HepG2 (cell line): ENCODE data around the gene SLCO2B1. TPM values are rescaled to one million over a fixed set of nuclear protein-coding genes. Genes with fewer than 3 reads are reported as not detected.

Experiments
- ATAC-seq: fragments of 200-7000 bp; cut with Tn5 transposase; 3 replicates; pipeline ENCODE4 v1.9.1; 2020; ENCODE audit warnings: mild to moderate bottlenecking, moderate library complexity
- BruUV-seq: library from RNA; stranded (reverse); fragments of 400-500 nt; replicated peaks from 2 replicates; lab custom pipeline; 2021; lab: Mats Ljungman, UMichigan
- CTCF ChIA-PET: fragments of 300-600 bp; formaldehyde crosslinking; extraction: SDS; loops from one replicate; lab custom pipeline; 2021; ENCODE audit warnings: low total read pairs, inconsistent platforms, low intra/inter-chr PET ratio; lab: Yijun Ruan, JAX
- POLR2A ChIA-PET: fragments of 350-600 bp; sonication (Branson Sonifier 250); formaldehyde crosslinking; loops from one replicate; lab custom pipeline; 2020; ENCODE audit warnings: antibody characterized with exemption, inconsistent platforms; lab: Yijun Ruan, JAX
- DNase-seq: peaks from one replicate; pipeline ENCODE4 v3.0.0-alpha.2; 2015; ENCODE audit warnings: low spot score
- FAIRE-seq: peaks from 3 replicates; lab custom pipeline; 2011; peaks lifted over from hg19 to GRCh38; lab: Jason Lieb, UNC
- H2AFZ ChIP-seq: one replicate; pipeline ENCODE4 v1.6.1; 2011; ENCODE audit warnings: low read length, inconsistent platforms
- H3K27ac ChIP-seq: fragments of 300-600 bp; 3 replicates; pipeline ENCODE4 v1.8.0; 2011; ENCODE audit warnings: mixed run types, mild to moderate bottlenecking, mixed read lengths, low read length, inconsistent platforms; ENCODE audit not compliant: insufficient read depth; ENCODE audit errors: extremely low read length
- H3K27me3 ChIP-seq, 2 experiments: fragments of 200-600 bp in 1 of 2; 2 replicates in 1 of 2; 3 replicates in 1 of 2; pipeline versions ENCODE4 v1.6.0 to v1.8.0; 2011; ENCODE audit warnings: low read length in 2 of 2, mild to moderate bottlenecking in 2 of 2, moderate library complexity in 2 of 2, inconsistent platforms in 1 of 2; ENCODE audit not compliant: insufficient read depth in 2 of 2, control insufficient read depth in 1 of 2
- H3K36me3 ChIP-seq, 2 experiments: fragments of 200-600 bp in 1 of 2; replicated peaks in 1 of 2; 2 replicates in 1 of 2; 3 replicates in 1 of 2; pipeline versions ENCODE4 v1.5.1 to v1.8.0; 2011; ENCODE audit warnings: low read length in 2 of 2, inconsistent platforms in 1 of 2; ENCODE audit not compliant: insufficient read depth in 2 of 2, control insufficient read depth in 1 of 2
- H3K4me1 ChIP-seq: 2 replicates; pipeline ENCODE4 v1.5.1; 2012; ENCODE audit warnings: low read length, inconsistent platforms; ENCODE audit not compliant: insufficient read depth
- H3K4me2 ChIP-seq: 2 replicates; pipeline ENCODE4 v1.6.0; 2011; ENCODE audit warnings: low read depth, low read length, inconsistent platforms
- H3K4me3 ChIP-seq, 3 experiments: fragments of 200-600 bp in 1 of 3; sonication (generic), shearing (Covaris generic) in 1 of 3; replicated peaks in 1 of 3; 2 replicates each; pipeline ENCODE4 v1.5.1; 2011 to 2016; ENCODE audit warnings: low read length in 3 of 3, inconsistent platforms in 2 of 3, low read depth in 2 of 3, mild to moderate bottlenecking in 2 of 3, control low read depth in 1 of 3, mixed read lengths in 1 of 3; ENCODE audit not compliant: insufficient read depth in 1 of 3
- H3K79me2 ChIP-seq: one replicate; pipeline ENCODE4 v1.6.1; 2011; ENCODE audit warnings: low read length, inconsistent platforms; ENCODE audit not compliant: insufficient read depth
- H3K9ac ChIP-seq: 2 replicates; pipeline ENCODE4 v1.6.0; 2011; ENCODE audit warnings: mild to moderate bottlenecking, low read depth, low read length, inconsistent platforms; ENCODE audit not compliant: insufficient read depth
- H3K9me3 ChIP-seq: 2 replicates; pipeline ENCODE4 v1.5.1; 2012; ENCODE audit warnings: mild to moderate bottlenecking, low read length
- H4K20me1 ChIP-seq: 2 replicates; pipeline ENCODE4 v1.6.0; 2011; ENCODE audit warnings: inconsistent platforms, mild to moderate bottlenecking, low read length, moderate library complexity; ENCODE audit not compliant: insufficient read depth
- ARID3A ChIP-seq: IDR thresholded peaks from 2 replicates; pipeline ENCODE4 v1.6.1; 2012; ENCODE audit warnings: low read depth, low read length, improper control_type of control experiment
- ATF7-NPFF ChIP-seq: sonication (generic); formaldehyde crosslinking; IDR thresholded peaks from 2 replicates; pipeline ENCODE4 v1.8.1; 2023; ENCODE audit warnings: mild to moderate bottlenecking, low read depth, missing genetic modification reagents, moderate library complexity
- BORCS8-MEF2B ChIP-seq: sonication (generic); formaldehyde crosslinking; IDR thresholded peaks from 2 replicates; pipeline ENCODE4 v1.8.0; 2022; ENCODE audit warnings: mild to moderate bottlenecking, missing genetic modification reagents
- CENPX ChIP-seq: sonication (generic); formaldehyde crosslinking; IDR thresholded peaks from 2 replicates; pipeline ENCODE4 v1.9.0; 2021; ENCODE audit warnings: mild to moderate bottlenecking, missing genetic modification reagents, moderate library complexity
- HOXA5 ChIP-seq: sonication (generic); formaldehyde crosslinking; IDR thresholded peaks from 2 replicates; pipeline ENCODE4 v1.4.0; 2020; ENCODE audit warnings: missing genetic modification reagents
- MAX ChIP-seq: IDR thresholded peaks from 2 replicates; pipeline ENCODE4 v1.6.1; 2012; ENCODE audit warnings: inconsistent platforms
- RBM22 ChIP-seq: fragments of 200-400 bp; formaldehyde crosslinking; optimal IDR thresholded peaks from 2 replicates; pipeline ENCODE3; 2017; ENCODE audit warnings: mild to moderate bottlenecking, low read length, moderate library complexity
- RFX1 ChIP-seq: fragments of 450-650 bp; IDR thresholded peaks from 2 replicates; pipeline ENCODE4 v1.6.1; 2017
- SMYD3 ChIP-seq: sonication (generic); formaldehyde crosslinking; IDR thresholded peaks from 2 replicates; pipeline ENCODE4 v1.8.1; 2023; ENCODE audit warnings: mild to moderate bottlenecking, missing genetic modification reagents
- SRSF1 ChIP-seq: fragments of 200-400 bp; formaldehyde crosslinking; optimal IDR thresholded peaks from 2 replicates; pipeline ENCODE3; 2017; ENCODE audit warnings: mild to moderate bottlenecking, low read depth, low read length, moderate library complexity
- TCF7 ChIP-seq: sonication (generic); IDR thresholded peaks from 2 replicates; pipeline ENCODE4 v1.6.1; 2016; ENCODE audit warnings: antibody characterized with exemption, low read depth
- TEAD3 ChIP-seq: optimal IDR thresholded peaks from 2 replicates; pipeline ENCODE3; 2016; ENCODE audit warnings: borderline replicate concordance
- ZFP36 ChIP-seq: fragments of 150-350 bp; IDR thresholded peaks from 2 replicates; pipeline ENCODE4 v1.6.1; 2018; ENCODE audit warnings: borderline replicate concordance, low read length, low read depth; ENCODE audit not compliant: partially characterized antibody
- ZFYVE20 ChIP-seq: sonication (generic); formaldehyde crosslinking; IDR thresholded peaks from 2 replicates; pipeline ENCODE4 v1.8.0; 2023; ENCODE audit warnings: low read depth, mild to moderate bottlenecking, moderate library complexity, missing genetic modification reagents, borderline replicate concordance
- ZNF510 ChIP-seq: sonication (generic); formaldehyde crosslinking; IDR thresholded peaks from 2 replicates; pipeline ENCODE4 v1.4.0; 2020; ENCODE audit warnings: low read depth, mild to moderate bottlenecking, missing genetic modification reagents
- ZNF746 ChIP-seq: sonication (generic); formaldehyde crosslinking; IDR thresholded peaks from 2 replicates; pipeline ENCODE4 v1.8.0; 2022; ENCODE audit warnings: mild to moderate bottlenecking, missing genetic modification reagents
- WGBS: methylation state at CpG from one replicate; pipeline ENCODE4 v1.1.6; 2017; ENCODE audit warnings: low lambda C conversion rate; 5-methylcytosine and 5-hydroxymethylcytosine counted together
- in situ Hi-C: cut with HindIII; loops from 2 replicates; pipeline ENCODE4 v1.10.0; 2017; ENCODE audit warnings: low pct_unique_long_range_greater_than_20kb; ENCODE audit not compliant: extremely low pct_ligation_motif_present
- intact Hi-C: fragments of 100-400 bp; cut with micrococcal nuclease; formaldehyde crosslinking; loops from one replicate; pipeline ENCODE4 v1.10.0; 2022; ENCODE audit not compliant: unreplicated experiment
- polyA plus RNA-seq, 8 experiments: library from polyadenylated mRNA; depleted of rRNA in 3 of 8; stranded (reverse) in 7 of 8; unstranded in 1 of 8; fragments of >200 nt; fragmentation: Illumina TruSeq in 4 of 8; extraction: Trizol in 4 of 8; gene quantifications; 2 replicates each; pipeline versions ENCODE4 v1.2.1 to v1.2.3, GENCODE V29; 2011 to 2016; ENCODE audit warnings: low read depth in 4 of 8, missing spikeins in 1 of 8, mixed read lengths in 1 of 8; ENCODE audit not compliant: insufficient read depth in 1 of 8
- total RNA-seq, 5 experiments: library from RNA; depleted of rRNA; stranded (reverse); fragments of >200 nt; fragmentation: Illumina TruSeq; extraction: Trizol; gene quantifications; 2 replicates each; pipeline ENCODE4 v1.2.3, GENCODE V29; 2016; ENCODE audit warnings: low read depth in 1 of 5

SLCO2B1 gene
- total and polyA plus RNA-seq, 2 of the 13 experiments (the other 11 are each of a cell fraction or from before 2014, with no cell fraction given): 15.3 to 19.8 TPM

- Histone ChIP-seq H3K4me2 (no peak overlapping the region), H2AFZ (no peak overlapping the region), H3K9ac (no peak overlapping the region), H3K36me3 (no peaks in the 10 kb centered on the region), H3K9me3 (peaks cover 10% of the 10 kb centered on the region), H3K27ac (no peak overlapping the region), H3K4me3 (no peak overlapping the region), H4K20me1 (no peaks in the 10 kb centered on the region), H3K27me3 (peaks cover 2 to 16% of the 10 kb centered on the region in 2 experiments; a peak in 4 of 5 replicates), H3K4me1 (peaks cover 5% of the 10 kb centered on the region; the same call in 1 of the 2 replicates), H3K79me2 (no peaks in the 10 kb centered on the region)
- intact Hi-C loops (loop anchor here (2.0 kb wide), 1 partner anchor 45 kb away; no protein-coding TSS in a partner anchor), in situ Hi-C loops (loop anchor here (5.0 to 10.0 kb wide), 4 partner anchors 37 to 315 kb away; no protein-coding TSS in a partner anchor)
- WGBS: 4% methylated on average over 3 of the region's 3 CpGs
- POLR2A ChIA-PET: no interaction called here
- CTCF ChIA-PET: interaction anchor here (3.1 to 4.9 kb wide), 3 partner anchors 108 to 320 kb away, joined by 31 to 72 read pairs (median 62); no protein-coding TSS in a partner anchor
- peak; percentile 14; the same call in 1 of the 3 replicates for ATAC-seq
- FAIRE-seq: no peak
- DNase-seq: no peak
- no TSS peak for BruUV-seq
- no peak for TF ChIP-seq ZNF746 (CRISPR knock-in tag)
- no peak for TF ChIP-seq CENPX (CRISPR knock-in tag)
- TF ChIP-seq ZNF510: no peak
- no peak for TF ChIP-seq HOXA5 (CRISPR knock-in tag)
- TF ChIP-seq RFX1: no peak
- no peak for TF ChIP-seq SRSF1
- TF ChIP-seq MAX: no peak
- TF ChIP-seq RBM22: no peak
- no peak for TF ChIP-seq BORCS8-MEF2B
- TF ChIP-seq ATF7-NPFF: no peak
- TF ChIP-seq TCF7: no peak
- no peak for TF ChIP-seq SMYD3 (CRISPR knock-in tag)
- TF ChIP-seq ARID3A: no peak
- no peak for TF ChIP-seq ZFP36
- no peak for TF ChIP-seq TEAD3
- TF ChIP-seq ZFYVE20 (CRISPR knock-in tag): no peak
Measured at GRCh38 chr11:75249704-75250103, 98.8 kb downstream of the SLCO2B1 start.
